PFSK-1 (cell line): ENCODE measurements around the gene DLGAP4.

Experiments used
- FOXP2 ChIP-seq: optimal IDR thresholded peaks from 2 replicates; pipeline ENCODE3; 2011; ENCODE audit warnings: borderline replicate concordance, control low read depth, inconsistent platforms; ENCODE audit not compliant: insufficient read depth; ENCODE audit errors: extremely low read length, extremely low read depth
- POLR2AphosphoS5 ChIP-seq: IDR thresholded peaks from 2 replicates; pipeline ENCODE4 v1.6.1; 2012; ENCODE audit warnings: low read depth, mild to moderate bottlenecking, control low read depth, low read length, moderate library complexity
- REST ChIP-seq, 2 experiments: IDR thresholded peaks; 2 replicates each; pipeline versions ENCODE4 v1.6.1 to v1.8.0; 2011 to 2012; ENCODE audit warnings: low read depth in 2 of 2, low read length in 2 of 2, control low read depth in 1 of 2, inconsistent platforms in 1 of 2, mild to moderate bottlenecking in 1 of 2, moderate library complexity in 1 of 2; ENCODE audit not compliant: insufficient read depth in 1 of 2
- SIN3A ChIP-seq: IDR thresholded peaks from 2 replicates; pipeline ENCODE4 v1.6.1; 2012; ENCODE audit warnings: mild to moderate bottlenecking, low read length, moderate library complexity, borderline replicate concordance; ENCODE audit not compliant: insufficient read depth
- TAF1 ChIP-seq: IDR thresholded peaks from 2 replicates; pipeline ENCODE4 v1.6.1; 2012; ENCODE audit warnings: low read length, control low read depth, borderline replicate concordance; ENCODE audit not compliant: insufficient read depth

- TF ChIP-seq POLR2AphosphoS5 (no peak), TAF1 (no peak), REST (IDR thresholded peaks at IDR 0.05; ENCODE audit: insufficient read depth in 1 of 2, low read depth in 2 of 2, low read length in 2 of 2) (no peak), SIN3A (no peak), FOXP2 (no peak)
These were observed 40.0 kb upstream of the DLGAP4 start for GRCh38 chr20:36266189-36266588.
